Loucy (cell line): ENCODE data around the gene PITX3.
"Not testable (repeated sequence)": the region's sequence is repeated elsewhere in the genome, so short reads cannot be mapped to it uniquely, and the experiment has no call there.

Experiments
- H2AFZ ChIP-seq: fragments of 200-600 bp; sonication (generic); 2 replicates; pipeline ENCODE4 v1.6.0; 2016; ENCODE audit warnings: antibody characterized with exemption, mild to moderate bottlenecking, low read length, moderate library complexity
- H3F3A ChIP-seq: fragments of 200-600 bp; 2 replicates; pipeline ENCODE4 v1.6.0; 2016; ENCODE audit warnings: antibody characterized with exemption, low read depth, mild to moderate bottlenecking
- H3K27me3 ChIP-seq: fragments of 200-600 bp; sonication (generic); 2 replicates; pipeline ENCODE4 v1.6.1; 2014; ENCODE audit warnings: low read length, mild to moderate bottlenecking; ENCODE audit not compliant: insufficient read depth, poor library complexity, severe bottlenecking
- H3K36me3 ChIP-seq: fragments of 200-600 bp; sonication (generic); 2 replicates; pipeline ENCODE4 v1.6.1; 2016; ENCODE audit warnings: low read length; ENCODE audit not compliant: insufficient read depth
- H3K4me1 ChIP-seq: fragments of 200-600 bp; sonication (generic); 2 replicates; pipeline ENCODE4 v1.5.1; 2014; ENCODE audit warnings: low read length, mild to moderate bottlenecking; ENCODE audit not compliant: insufficient read depth, poor library complexity, severe bottlenecking
- H3K4me2 ChIP-seq: fragments of 200-600 bp; sonication (generic); 2 replicates; pipeline ENCODE4 v1.6.0; 2014; ENCODE audit warnings: antibody characterized with exemption, low read length, low read depth, mild to moderate bottlenecking; ENCODE audit not compliant: poor library complexity, severe bottlenecking
- H3K4me3 ChIP-seq: fragments of 200-600 bp; sonication (generic); 2 replicates; pipeline ENCODE4 v1.5.1; 2014; ENCODE audit warnings: low read length, mild to moderate bottlenecking, mixed read lengths; ENCODE audit not compliant: poor library complexity, severe bottlenecking
- H3K79me2 ChIP-seq: fragments of 200-600 bp; sonication (generic); 2 replicates; pipeline ENCODE4 v1.6.1; 2014; ENCODE audit warnings: low read length; ENCODE audit not compliant: insufficient read depth
- H3K9ac ChIP-seq: fragments of 200-600 bp; sonication (generic); 2 replicates; pipeline ENCODE4 v1.6.0; 2014; ENCODE audit warnings: mild to moderate bottlenecking, low read depth, low read length, moderate library complexity; ENCODE audit not compliant: poor library complexity, severe bottlenecking
- H3K9me2 ChIP-seq: fragments of 200-600 bp; sonication (generic); replicated peaks from 2 replicates; pipeline ENCODE4 v1.6.1; 2016; ENCODE audit warnings: low read depth, low read length, mixed read lengths
- H3K9me3 ChIP-seq: fragments of 200-600 bp; sonication (generic); 2 replicates; pipeline ENCODE4 v1.6.1; 2014; ENCODE audit warnings: mild to moderate bottlenecking, antibody characterized with exemption, low read length, low read depth; ENCODE audit not compliant: insufficient read depth
- H4K20me1 ChIP-seq: fragments of 200-600 bp; sonication (generic); 2 replicates; pipeline ENCODE4 v1.6.0; 2014; ENCODE audit warnings: antibody characterized with exemption, low read length, mild to moderate bottlenecking; ENCODE audit not compliant: insufficient read depth, poor library complexity, severe bottlenecking
- EZH2phosphoT487 ChIP-seq: fragments of 200-600 bp; IDR thresholded peaks from 2 replicates; pipeline ENCODE4 v1.6.1; 2018; ENCODE audit warnings: antibody characterized with exemption, mild to moderate bottlenecking, moderate library complexity, borderline replicate concordance
- TF ChIP-seq, protein P1 (sequence below): fragments of 200-600 bp; sonication (generic); conservative IDR thresholded peaks from 2 replicates; pipeline ENCODE4 v1.5.1; 2014; ENCODE audit warnings: mild to moderate bottlenecking, antibody characterized with exemption, low read length

PITX3 gene

DNA sequence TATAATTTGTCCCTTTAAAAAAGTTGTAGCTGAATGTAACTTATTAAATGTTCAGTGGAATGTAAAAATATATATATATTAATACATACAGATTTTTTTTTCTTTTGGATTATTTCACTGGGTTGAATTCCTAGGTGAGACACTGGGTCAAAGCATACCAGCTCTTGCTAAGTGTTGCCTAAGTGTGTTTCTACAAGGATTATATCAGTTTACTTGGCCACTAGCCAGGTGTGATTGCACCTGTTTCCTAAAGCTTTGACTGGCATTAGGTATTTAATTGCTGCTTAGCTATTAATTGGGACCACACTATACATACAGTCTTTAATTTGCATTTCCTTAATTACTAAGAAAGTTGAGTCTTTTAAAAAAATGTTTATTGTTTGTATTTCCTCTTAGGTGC, 20.7 kb downstream of the PITX3 start:
- TF ChIP-seq EZH2phosphoT487, result no peak
- TF ChIP-seq, protein P1, sequence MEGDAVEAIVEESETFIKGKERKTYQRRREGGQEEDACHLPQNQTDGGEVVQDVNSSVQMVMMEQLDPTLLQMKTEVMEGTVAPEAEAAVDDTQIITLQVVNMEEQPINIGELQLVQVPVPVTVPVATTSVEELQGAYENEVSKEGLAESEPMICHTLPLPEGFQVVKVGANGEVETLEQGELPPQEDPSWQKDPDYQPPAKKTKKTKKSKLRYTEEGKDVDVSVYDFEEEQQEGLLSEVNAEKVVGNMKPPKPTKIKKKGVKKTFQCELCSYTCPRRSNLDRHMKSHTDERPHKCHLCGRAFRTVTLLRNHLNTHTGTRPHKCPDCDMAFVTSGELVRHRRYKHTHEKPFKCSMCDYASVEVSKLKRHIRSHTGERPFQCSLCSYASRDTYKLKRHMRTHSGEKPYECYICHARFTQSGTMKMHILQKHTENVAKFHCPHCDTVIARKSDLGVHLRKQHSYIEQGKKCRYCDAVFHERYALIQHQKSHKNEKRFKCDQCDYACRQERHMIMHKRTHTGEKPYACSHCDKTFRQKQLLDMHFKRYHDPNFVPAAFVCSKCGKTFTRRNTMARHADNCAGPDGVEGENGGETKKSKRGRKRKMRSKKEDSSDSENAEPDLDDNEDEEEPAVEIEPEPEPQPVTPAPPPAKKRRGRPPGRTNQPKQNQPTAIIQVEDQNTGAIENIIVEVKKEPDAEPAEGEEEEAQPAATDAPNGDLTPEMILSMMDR, result no peak
- H2AFZ ChIP-seq, result no peak overlapping the region
- no peaks in the 10 kb centered on the region for H3K79me2 ChIP-seq
- H3K36me3 ChIP-seq, result no peaks in the 10 kb centered on the region
- H3K4me2 ChIP-seq, result no peak overlapping the region
- peaks cover 5% of the 10 kb centered on the region for H3K4me1 ChIP-seq
- H3K4me3 ChIP-seq, result no peak overlapping the region
- H3K27me3 ChIP-seq, result no peaks in the 10 kb centered on the region
- no peaks in the 10 kb centered on the region for H3K9me3 ChIP-seq
- H3K9ac ChIP-seq, result no peak overlapping the region
- no peaks in the 10 kb centered on the region for H4K20me1 ChIP-seq
- H3F3A ChIP-seq, result no peaks in the 10 kb centered on the region
- H3K9me2 ChIP-seq, result no peaks in the 10 kb centered on the region

DNA sequence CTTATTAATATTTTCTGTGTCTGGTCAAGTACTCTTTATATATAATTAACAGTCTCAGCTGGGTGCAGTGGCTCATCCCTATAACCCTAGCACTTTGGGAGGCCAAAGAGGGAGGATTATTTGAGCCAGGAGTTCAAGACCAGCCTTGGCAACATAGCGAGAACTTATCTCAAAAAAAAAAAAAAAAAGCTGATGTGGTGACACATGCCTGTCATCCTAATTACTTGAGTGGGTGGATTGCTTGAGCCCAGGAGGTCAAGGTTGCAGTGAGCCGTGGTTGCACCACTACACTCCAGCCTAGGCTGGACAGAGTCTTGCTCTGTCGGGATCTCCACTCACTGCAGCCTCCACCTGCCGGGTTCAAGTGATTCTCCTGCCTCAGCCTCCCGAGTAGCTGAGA, 21.9 kb downstream of the PITX3 start:
- Histone ChIP-seq H3K9ac (no peak overlapping the region), H3K9me3 (no peaks in the 10 kb centered on the region)

DNA sequence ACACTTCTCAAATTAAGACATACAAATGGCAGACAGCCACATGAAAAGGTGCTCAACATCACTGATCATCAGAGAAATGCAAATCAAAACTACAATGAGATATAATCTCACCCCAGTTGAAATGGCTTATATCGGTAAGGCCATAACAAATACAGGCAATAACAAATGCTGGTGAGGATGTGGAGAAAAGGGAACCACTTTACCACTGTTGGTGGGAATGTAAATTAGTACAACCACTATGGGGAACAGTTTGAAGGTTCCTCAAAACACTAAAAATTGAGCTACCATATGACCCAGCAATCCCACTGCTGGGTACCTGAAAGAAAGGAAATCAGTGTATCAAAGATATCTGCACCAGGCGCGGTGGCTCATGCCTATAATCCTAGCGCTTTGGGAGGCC, 27.7 kb downstream of the PITX3 start:
- not testable (repeated sequence) for H3K9ac ChIP-seq, H3K9me2 ChIP-seq, H3K79me2 ChIP-seq, H3K9me3 ChIP-seq, H3K27me3 ChIP-seq, H2AFZ ChIP-seq, H3F3A ChIP-seq, H3K4me2 ChIP-seq, H3K36me3 ChIP-seq, H4K20me1 ChIP-seq, H3K4me1 ChIP-seq, H3K4me3 ChIP-seq

More for the DNA sequence above, 21.9 kb downstream of the PITX3 start:
- H3K79me2 ChIP-seq, result no peaks in the 10 kb centered on the region
- H3K27me3 ChIP-seq, result no peaks in the 10 kb centered on the region
- H3K36me3 ChIP-seq, result no peaks in the 10 kb centered on the region
- H3K4me1 ChIP-seq, result no peaks in the 10 kb centered on the region
- H3K9me2 ChIP-seq, result no peaks in the 10 kb centered on the region
- no peak overlapping the region for H3K4me2 ChIP-seq
- H3K4me3 ChIP-seq, result no peak overlapping the region
- no peaks in the 10 kb centered on the region for H4K20me1 ChIP-seq
- no peak overlapping the region for H2AFZ ChIP-seq
- TF ChIP-seq, protein P1, result no peak
- no peak for TF ChIP-seq EZH2phosphoT487
- no peaks in the 10 kb centered on the region for H3F3A ChIP-seq

DNA sequence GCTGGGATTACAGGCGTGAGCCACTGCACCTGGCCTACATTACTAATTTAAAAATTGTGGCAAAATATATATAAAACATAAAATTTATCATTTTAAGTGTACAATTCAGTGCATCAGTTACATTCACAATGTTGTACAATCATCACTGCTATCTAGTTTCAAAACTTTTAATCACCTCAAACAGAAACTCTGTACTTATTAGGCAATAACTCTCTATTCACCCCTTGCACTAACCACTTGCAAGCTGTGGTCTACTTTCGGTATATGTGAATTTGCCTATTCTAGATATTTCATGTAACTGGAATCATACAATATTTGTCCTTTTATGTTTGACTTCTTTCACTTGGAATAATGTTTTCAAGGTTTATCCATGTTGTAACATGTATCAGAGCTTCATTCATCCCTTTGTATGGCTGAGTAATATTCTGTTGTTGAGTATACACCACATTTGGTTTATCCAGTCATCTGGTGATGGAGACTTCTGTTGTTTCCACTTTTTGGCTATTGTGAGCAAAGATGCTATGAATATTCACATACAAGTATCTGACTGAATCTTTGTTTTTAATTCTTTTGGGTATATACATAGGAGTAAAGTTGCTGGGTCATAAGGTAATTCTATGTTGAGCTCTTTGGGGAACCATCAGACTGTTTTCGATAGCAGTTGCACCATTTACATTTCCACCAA, 29.6 kb downstream of the PITX3 start:
- TF ChIP-seq EZH2phosphoT487, result no peak
- TF ChIP-seq, protein P1, result no peak
- H3F3A ChIP-seq, result no peaks in the 10 kb centered on the region
- no peak overlapping the region for H3K4me3 ChIP-seq
- no peak overlapping the region for H3K4me2 ChIP-seq
- no peaks in the 10 kb centered on the region for H3K27me3 ChIP-seq
- H3K79me2 ChIP-seq, result no peaks in the 10 kb centered on the region
- no peak overlapping the region for H3K9ac ChIP-seq
- no peaks in the 10 kb centered on the region for H3K9me3 ChIP-seq
- no peaks in the 10 kb centered on the region for H3K4me1 ChIP-seq
- H4K20me1 ChIP-seq, result no peaks in the 10 kb centered on the region
- no peaks in the 10 kb centered on the region for H3K36me3 ChIP-seq
- H2AFZ ChIP-seq, result no peak overlapping the region
- no peaks in the 10 kb centered on the region for H3K9me2 ChIP-seq
